Peyer's patch (tissue), 4 donors: ENCODE measurements around the gene NPC2.

ENCODE experiments used
- POLR2A ChIP-seq, 2 donors: fragments of 450-650 bp; IDR thresholded peaks; one replicate each; pipeline ENCODE4 v1.5.1; 2017; ENCODE audit warnings: antibody characterized with exemption in 2 of 2, mild to moderate bottlenecking in 2 of 2, moderate library complexity in 2 of 2
- TF ChIP-seq, protein P1 (sequence below), 6 experiments: fragments of 450-650 bp in 4 of 6; fragments of 200-600 bp in 2 of 6; sonication (generic) in 1 of 6; IDR thresholded peaks; one replicate each; pipeline ENCODE4 v1.5.1; 2017 to 2019; ENCODE audit warnings: antibody characterized with exemption in 6 of 6, mild to moderate bottlenecking in 3 of 6, moderate library complexity in 1 of 6

- TF ChIP-seq, protein P1, sequence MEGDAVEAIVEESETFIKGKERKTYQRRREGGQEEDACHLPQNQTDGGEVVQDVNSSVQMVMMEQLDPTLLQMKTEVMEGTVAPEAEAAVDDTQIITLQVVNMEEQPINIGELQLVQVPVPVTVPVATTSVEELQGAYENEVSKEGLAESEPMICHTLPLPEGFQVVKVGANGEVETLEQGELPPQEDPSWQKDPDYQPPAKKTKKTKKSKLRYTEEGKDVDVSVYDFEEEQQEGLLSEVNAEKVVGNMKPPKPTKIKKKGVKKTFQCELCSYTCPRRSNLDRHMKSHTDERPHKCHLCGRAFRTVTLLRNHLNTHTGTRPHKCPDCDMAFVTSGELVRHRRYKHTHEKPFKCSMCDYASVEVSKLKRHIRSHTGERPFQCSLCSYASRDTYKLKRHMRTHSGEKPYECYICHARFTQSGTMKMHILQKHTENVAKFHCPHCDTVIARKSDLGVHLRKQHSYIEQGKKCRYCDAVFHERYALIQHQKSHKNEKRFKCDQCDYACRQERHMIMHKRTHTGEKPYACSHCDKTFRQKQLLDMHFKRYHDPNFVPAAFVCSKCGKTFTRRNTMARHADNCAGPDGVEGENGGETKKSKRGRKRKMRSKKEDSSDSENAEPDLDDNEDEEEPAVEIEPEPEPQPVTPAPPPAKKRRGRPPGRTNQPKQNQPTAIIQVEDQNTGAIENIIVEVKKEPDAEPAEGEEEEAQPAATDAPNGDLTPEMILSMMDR (IDR thresholded peaks at IDR 0.05) = peak in 3 of 6 experiments; percentile 25 to 38 (median 30)
- no peak for TF ChIP-seq POLR2A (IDR thresholded peaks at IDR 0.05)
Measured at GRCh38 chr14:74502236-74503019, 9.3 kb upstream of the NPC2 start.
